ENCODE results near the gene TSPAN16. TPM values are rescaled to one million over a fixed set of nuclear protein-coding genes. Genes with fewer than 3 reads are reported as not detected.

TSPAN16 gene
- total RNA-seq, 3 donors from 2014 or later (not counting 1 experiment from before 2014, with no cell fraction given), result not detected

- H3K4me1 Mint-ChIP-seq, result no peaks in the 10 kb centered on the region
- DNase-seq, result no peak
- Histone ChIP-seq H3K9me3 (ENCODE audit: control insufficient read depth, insufficient read depth, low read length) (no peaks in the 10 kb centered on the region), H3K27me3 (ENCODE audit: control insufficient read depth, insufficient read depth, low read length) (peaks cover 28% of the 10 kb centered on the region), H3K4me3 (ENCODE audit: low read length) (no peak overlapping the region), H3K36me3 (ENCODE audit: control insufficient read depth, insufficient read depth, low read length) (no peaks in the 10 kb centered on the region), H3K27ac (ENCODE audit: low read length) (no peak overlapping the region), H3K4me1 (ENCODE audit: control insufficient read depth, insufficient read depth, low read length) (peaks cover 10% of the 10 kb centered on the region)
- no peaks in the 10 kb centered on the region for H3K36me3 Mint-ChIP-seq
- H3K4me3 Mint-ChIP-seq, result peak overlapping the region; percentile 49
- 87% methylated on average over 6 of the region's 6 CpGs for WGBS (ENCODE audit: insufficient coverage)
- no peak for ATAC-seq
- intact Hi-C loops (cut with micrococcal nuclease), result no loop called here
- TF ChIP-seq CTCF (IDR thresholded peaks at IDR 0.05), result no peak
- H3K27ac Mint-ChIP-seq, result no peak overlapping the region
- peaks cover 25 to 47% of the 10 kb centered on the region in 2 donors for H3K27me3 Mint-ChIP-seq (ENCODE audit: low read depth in 2 of 2)
- no peaks in the 10 kb centered on the region for H3K9me3 Mint-ChIP-seq
These were observed 30.7 kb upstream of the TSPAN16 start for GRCh38 chr19:11265177-11265784.

- intact Hi-C loops (cut with micrococcal nuclease), result no loop called here
- ATAC-seq (no peak), DNase-seq (no peak)
- no peak for TF ChIP-seq CTCF (IDR thresholded peaks at IDR 0.05)
- Histone ChIP-seq H3K27ac (ENCODE audit: low read length) (no peak overlapping the region), H3K36me3 (ENCODE audit: control insufficient read depth, insufficient read depth, low read length) (no peaks in the 10 kb centered on the region), H3K9me3 (ENCODE audit: control insufficient read depth, insufficient read depth, low read length) (no peaks in the 10 kb centered on the region), H3K4me3 (ENCODE audit: low read length) (no peak overlapping the region), H3K4me1 (ENCODE audit: control insufficient read depth, insufficient read depth, low read length) (peaks cover 10% of the 10 kb centered on the region), H3K27me3 (ENCODE audit: control insufficient read depth, insufficient read depth, low read length) (peaks cover 28% of the 10 kb centered on the region)
- H3K27ac Mint-ChIP-seq, result no peak overlapping the region
- H3K36me3 Mint-ChIP-seq, result no peaks in the 10 kb centered on the region
- no peak overlapping the region for H3K4me3 Mint-ChIP-seq
- WGBS (ENCODE audit: insufficient coverage), result 76% methylated on average over 11 of the region's 11 CpGs
- no peaks in the 10 kb centered on the region for H3K9me3 Mint-ChIP-seq
- no peaks in the 10 kb centered on the region for H3K4me1 Mint-ChIP-seq
- peaks cover 23 to 47% of the 10 kb centered on the region in 2 donors for H3K27me3 Mint-ChIP-seq (ENCODE audit: low read depth in 2 of 2)
These were observed 30.1 kb upstream of the TSPAN16 start for GRCh38 chr19:11265785-11266236.

DNA sequence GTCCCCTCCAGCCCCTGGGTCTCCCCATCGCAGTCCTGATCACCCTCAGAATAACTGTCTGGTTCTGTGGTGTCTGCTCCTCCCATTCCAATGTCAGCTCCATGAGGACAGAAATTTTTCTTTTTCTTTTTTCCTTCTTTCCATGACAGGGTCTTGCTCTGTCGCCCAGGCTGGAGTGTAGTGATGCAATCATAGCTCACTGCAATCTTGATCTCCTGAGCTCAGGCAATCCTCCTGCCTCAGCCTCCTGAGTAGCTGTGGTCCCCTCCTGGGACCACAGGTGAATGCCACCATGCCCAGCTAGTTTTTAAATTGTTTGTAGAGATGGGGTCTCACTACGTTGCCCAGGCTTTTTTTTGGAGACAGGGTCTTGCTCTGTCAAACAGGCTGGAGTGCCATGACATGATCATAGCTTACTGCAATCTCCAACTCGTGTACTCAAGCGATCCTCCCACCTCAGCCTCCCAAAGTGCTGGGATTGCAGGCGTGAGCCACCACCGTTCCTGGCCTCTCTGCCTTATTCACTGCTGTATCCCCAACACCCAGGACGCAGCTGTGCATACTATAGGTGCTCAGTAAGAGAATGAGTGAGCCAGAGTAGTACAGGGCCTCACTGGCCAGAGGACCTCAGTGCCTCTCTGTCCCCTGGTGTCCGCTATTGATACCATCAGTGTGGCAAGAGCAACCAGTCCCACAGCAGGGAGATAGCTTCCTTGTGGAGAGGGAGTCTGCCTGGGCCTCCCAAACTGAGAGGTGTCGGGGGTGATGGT, 28.5 kb upstream of the TSPAN16 start:
- DNase-seq, result no peak
- 89% methylated on average over 10 of the region's 10 CpGs for WGBS (ENCODE audit: insufficient coverage)
- TF ChIP-seq CTCF (IDR thresholded peaks at IDR 0.05), result no peak
- peaks cover 22 to 47% of the 10 kb centered on the region in 2 donors for H3K27me3 Mint-ChIP-seq (ENCODE audit: low read depth in 2 of 2)
- H3K4me3 ChIP-seq (ENCODE audit: low read length), result no peak overlapping the region
- no peak for ATAC-seq
- no peaks in the 10 kb centered on the region for H3K36me3 ChIP-seq (ENCODE audit: control insufficient read depth, insufficient read depth, low read length)
- H3K27ac ChIP-seq (ENCODE audit: low read length), result no peak overlapping the region
- H3K9me3 ChIP-seq (ENCODE audit: control insufficient read depth, insufficient read depth, low read length), result no peaks in the 10 kb centered on the region
- no peaks in the 10 kb centered on the region for H3K4me1 Mint-ChIP-seq
- intact Hi-C loops (cut with micrococcal nuclease), result no loop called here
- H3K4me1 ChIP-seq (ENCODE audit: control insufficient read depth, insufficient read depth, low read length), result peaks cover 4% of the 10 kb centered on the region
- no peaks in the 10 kb centered on the region for H3K36me3 Mint-ChIP-seq
- no peak overlapping the region for H3K4me3 Mint-ChIP-seq
- H3K27ac Mint-ChIP-seq, result no peak overlapping the region
- H3K27me3 ChIP-seq (ENCODE audit: control insufficient read depth, insufficient read depth, low read length), result peaks cover 23% of the 10 kb centered on the region
- H3K9me3 Mint-ChIP-seq, result no peaks in the 10 kb centered on the region

Data from natural killer cell (primary cell).